Stimulated activated CD8-positive, alpha-beta memory T cell treated with anti-CD3 and anti-CD28 coated beads, Interleukin-7, amount 100 ng/mL, for 1 hour (primary cell): ENCODE data around the gene PXK.
"Not testable (repeated sequence)": the region's sequence is repeated elsewhere in the genome, so short reads cannot be mapped to it uniquely, and the experiment has no call there.

Source experiments
- DNase-seq, 2 donors: peaks; one replicate each; pipeline ENCODE4 v3.0.0-alpha.2; 2020; ENCODE audit warnings: low read depth in 2 of 2

Gene PXK

DNA sequence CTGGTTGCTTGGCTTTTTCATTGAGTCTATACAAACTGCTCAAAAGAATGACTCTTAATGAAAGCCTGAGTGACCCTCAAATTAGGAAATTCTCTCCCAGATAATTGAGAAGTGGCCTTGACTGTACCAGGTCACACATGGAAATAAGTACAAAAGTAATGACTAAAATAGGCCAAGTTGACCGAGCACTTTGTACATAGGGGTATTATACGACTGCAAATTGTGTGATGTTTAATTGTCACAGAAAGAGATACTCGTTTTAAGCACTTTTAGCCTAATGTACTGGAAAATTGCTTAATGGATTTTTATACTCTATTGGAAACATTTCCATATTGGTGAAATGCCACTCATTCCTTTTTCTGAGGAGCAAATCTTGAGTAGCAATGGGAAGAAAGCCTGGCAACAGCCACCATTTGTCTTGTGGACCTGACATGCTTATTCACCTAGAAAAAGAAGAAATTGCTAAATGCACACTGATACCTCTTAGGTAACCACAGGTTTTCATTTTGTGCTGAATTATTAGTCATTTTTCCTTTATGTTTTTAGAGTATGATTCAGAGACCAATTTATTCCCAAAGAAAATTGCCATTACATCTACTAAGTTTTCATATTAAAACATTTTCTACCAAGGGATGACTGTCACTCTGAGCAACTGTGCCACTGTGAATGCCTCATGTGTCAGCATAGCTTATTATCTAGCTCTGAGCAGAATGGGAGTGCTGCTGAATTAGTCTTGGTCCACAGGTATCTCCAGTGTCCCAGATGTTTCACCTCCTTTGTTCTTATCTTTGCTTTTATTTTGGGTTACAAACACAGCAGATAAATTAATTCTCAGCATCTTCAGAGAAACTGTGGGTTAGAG, 8.9 kb upstream of the PXK start:
- DNase-seq = no peak

DNA sequence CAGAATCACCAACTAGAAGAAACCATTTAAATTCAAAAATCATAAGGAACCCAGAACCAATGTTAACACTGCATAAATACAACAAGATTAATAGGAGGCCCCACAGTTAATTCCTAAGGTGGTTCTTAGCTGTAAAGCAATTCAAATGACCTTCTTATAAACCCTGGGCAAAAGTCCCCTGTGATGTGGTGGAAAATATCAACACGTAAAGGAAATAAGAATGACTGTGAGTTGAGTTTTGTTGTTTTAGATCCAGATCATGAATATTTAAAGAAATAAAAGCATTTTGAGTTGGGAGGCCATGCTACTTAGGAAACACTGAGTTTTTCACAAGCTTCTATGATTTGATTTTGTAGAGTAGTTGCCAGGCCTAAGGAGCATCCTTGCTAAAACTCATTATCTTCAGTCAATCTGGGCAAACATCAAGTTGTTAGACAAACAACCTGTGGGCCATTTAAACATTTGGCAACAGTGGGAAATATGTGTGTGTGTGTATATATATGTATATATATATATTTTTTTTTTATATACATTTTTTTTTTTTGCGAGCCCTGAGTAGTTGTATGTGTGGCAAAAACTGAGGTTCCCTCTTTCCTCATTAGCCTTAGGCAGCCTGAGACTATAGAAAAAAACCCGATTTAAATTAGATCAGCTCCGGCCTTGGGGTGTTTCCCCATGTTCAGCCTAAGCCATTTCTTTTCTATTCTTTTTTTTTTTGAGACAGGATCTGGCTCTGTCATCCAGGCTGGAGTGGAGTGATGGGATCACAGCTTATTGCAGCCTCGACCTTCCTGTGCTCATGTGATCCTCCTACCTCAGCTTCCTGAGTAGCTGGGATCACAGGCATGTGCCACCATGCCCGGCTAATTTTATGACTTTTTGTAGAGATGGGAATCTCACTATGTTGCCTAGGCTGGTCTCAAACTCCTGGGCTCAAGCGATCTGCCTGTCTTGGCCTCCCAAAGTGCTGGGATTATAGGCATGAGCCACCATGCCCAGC, 8.0 kb upstream of the PXK start:
- no peak for DNase-seq

DNA sequence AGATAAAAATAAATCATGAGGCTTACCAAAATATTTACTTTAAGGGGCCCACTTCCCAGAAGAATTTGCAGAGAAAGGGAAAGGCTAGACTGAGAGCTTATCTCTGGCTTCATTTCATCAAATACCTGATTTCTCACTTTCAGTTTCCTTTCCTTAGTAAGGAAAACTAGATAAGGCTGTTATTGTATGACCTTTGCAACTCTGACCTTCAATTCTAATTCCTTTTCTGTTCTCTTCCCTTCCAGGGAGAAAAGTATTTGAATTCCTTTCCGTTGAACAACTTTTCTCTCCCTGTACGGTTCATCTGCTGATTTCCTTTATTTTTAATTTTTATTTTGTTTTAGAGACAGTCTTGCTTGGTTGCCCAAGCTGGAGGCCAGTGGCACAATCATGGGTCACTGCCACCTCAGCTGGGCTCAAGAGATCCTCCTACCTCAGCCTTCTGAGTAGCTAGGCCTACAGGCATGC, 7.1 kb upstream of the PXK start:
- no peak for DNase-seq

DNA sequence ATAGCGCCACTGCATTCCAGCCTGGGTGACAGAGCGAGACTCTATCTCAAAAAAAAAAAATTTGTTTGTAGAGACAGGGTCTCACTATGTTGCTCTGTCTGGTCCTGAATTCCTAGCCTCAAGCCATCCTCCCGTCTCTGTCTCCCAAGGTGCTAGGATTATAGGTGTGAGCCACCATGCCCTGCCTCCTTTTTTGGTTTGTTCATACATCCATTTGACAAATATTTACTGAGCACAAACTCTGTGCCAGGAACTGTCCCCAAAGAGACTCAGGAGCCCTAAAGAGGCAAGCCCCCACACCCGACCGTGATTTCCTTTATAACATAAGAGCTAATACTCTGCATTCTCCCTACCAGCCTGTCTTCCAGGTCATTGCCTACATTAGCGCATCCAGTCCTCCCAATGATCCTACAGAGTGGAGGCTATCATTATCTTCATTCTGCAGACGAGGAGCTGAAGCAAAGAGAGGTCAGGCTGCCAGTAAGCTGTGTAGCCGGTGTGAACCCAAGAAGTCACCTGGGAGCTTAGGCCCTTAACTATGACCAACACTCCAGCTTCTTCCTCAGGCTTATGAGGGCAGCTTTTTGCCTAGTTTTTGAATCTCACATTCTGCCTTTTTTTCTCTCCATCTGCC, 6.3 kb upstream of the PXK start:
- no peak for DNase-seq

DNA sequence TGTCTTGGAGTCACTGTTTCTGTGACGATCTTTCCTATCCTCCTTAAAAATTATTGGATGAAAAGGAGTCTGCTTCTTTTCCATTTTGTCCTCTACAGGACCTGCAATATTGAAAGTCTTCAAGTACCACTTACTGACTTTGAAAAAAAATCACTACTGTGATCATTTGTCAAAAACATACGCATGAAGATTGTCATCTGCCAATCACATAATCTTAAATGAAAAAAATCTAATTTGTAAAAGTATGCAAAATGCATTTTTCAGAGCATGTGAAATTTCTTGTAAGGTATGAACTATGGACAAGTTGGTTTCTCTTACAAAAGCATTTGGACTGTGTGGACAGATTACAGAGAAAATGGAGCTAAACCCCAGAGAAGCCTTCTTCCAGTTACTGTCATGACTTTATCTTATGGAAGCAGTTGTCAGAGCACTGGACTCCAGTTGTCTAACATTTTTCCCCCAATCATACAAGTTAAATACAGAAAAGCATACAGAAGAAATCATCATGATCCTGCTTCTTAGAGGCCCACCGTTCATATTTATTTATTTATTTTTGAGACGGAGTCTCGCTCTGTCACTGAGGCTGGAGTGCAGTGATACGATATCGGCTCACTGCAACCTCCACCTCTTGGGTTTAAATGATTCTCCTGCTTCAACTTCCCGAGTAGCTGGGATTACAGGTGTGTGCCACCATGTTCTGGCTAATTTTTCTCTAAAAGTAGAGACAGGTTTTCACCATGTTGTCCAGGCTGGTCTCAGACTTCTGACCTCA, 3.4 kb upstream of the PXK start:
- DNase-seq = no peak

DNA sequence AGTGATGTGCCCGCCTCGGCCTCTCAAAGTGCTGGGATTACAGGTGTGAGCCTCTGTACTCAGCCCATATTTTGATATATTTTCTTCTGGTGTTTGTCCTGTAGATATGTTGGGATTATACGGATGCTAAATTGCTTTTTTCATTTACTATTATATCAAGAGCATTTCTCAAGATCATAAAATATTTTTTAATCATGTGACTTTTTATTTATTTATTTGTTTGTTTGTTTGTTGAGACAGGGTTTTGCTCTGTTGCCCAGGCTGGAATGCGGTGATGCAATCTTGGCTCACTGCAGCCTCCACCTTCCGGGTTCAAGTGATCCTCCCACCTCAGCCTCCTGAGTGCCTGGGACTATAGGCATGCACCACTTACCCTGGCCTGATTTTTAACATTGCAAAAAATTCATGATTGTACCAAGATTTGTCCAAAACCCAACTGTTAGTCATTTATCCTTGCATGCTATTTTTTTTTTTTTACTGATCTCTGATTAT, 2.7 kb upstream of the PXK start:
- DNase-seq = no peak

DNA sequence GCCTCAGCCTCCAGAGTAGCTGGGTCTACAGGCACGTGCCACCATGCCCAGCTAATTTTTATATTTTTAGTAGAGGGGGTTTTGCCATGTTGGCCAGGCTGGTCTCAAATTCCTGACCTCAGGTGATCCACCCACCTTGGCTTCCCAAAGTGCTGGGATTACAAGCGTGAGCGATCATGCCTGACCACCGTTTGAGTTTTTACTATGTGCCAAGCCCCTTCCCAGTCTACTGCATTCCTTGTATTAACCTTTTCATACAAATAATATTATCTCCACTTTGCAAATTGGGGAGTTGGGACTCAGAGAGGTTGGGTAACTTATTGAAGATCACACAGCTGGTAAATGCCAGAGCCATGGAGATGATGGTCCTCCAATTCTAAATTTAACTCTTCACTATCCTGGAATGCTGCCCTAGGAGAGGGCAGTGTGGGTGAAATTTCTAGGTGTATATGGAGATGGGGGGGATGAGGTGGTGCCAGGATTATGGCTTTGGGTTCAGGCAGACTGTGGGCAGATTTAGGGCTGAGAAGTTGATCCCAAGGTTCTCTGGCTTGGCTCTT, 1.0 kb upstream of the PXK start:
- DNase-seq = no peak

DNA sequence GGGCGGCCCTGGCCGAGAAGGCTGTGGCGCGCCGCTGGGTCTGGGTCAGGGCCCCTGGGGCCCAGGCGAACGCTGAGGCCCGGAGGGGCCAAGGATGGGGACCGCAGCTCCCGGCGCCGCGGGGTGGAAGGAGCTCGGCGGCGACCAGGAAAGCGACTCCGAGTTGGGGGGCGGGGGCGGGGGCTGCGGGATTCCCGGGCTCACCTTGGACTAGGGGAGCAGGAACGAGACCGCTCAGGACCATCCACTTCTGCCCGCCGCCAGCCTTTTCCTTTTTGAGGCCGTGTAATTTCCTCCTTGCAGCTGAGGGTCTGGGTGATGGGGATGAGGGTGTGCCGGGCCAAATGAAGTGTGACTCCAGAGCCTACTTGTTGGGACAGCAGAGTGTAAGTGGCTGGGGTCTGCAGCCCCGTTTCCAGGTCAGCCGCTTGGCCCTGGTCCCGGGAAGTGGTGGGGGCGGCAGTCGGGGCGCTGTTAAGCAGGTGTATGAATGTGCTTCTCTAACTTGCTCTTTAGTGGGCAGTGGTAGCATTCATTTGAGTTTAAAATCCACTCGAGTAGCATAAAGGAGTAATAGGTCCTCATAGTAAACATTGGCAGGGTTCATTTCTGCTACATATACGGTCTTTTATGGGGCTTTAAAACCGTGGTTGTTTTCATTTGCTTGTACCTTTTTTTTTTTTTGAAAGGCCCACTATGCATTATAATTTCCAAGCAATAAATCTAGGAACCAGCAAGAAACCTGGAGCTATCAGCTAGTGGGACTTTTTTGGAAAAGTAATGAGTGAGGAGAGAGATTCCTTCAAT, 717 bp downstream of the PXK start:
- DNase-seq = no peak

DNA sequence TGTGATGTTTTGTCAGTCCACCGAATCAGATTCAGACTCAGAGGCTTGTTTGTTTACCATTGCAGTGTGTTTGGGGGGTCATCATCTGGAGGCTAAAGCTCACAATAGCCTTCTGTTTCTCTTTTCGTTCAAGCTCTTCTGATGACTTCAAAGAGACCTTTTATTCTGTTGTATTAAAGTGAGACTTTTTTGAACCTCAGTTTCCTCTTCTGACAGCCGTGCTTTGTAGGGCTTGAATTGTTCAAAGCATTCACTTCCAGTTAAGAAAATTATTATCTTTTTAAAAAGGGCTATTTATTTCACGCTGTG, 1.3 kb downstream of the PXK start:
- DNase-seq = no peak

DNA sequence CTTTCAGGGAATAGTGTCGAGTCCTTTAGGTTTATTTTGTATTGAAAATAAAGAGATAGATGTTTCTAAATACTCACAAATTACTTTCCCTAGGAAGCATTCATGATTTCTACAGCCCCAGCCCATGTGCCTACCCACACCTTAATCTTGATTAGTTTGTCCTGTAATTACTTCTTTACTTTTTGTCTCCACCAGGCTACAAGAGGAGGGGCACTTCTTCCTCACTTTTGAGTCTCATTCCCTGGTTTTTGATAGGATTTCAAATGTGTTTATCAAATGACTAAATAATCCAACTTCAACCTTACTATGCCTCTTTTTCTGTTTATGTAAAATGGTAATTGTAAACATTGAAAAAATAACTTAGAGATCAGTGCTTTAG, 1.8 kb downstream of the PXK start:
- DNase-seq = no peak

DNA sequence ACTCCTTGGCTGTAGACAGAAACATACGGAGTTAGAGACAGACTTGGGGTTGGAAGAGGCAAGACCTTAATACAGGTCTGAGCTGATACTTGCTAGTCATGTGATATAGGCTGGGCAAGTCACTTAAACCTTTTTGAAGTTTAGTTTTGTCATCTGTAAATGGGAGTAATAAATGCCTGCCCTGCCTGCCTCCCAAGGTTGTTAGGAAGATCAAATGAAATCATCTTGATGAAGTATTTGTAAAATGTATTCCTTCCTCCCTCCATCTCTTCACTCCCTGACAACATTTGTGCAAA, 2.9 kb downstream of the PXK start:
- no peak for DNase-seq

DNA sequence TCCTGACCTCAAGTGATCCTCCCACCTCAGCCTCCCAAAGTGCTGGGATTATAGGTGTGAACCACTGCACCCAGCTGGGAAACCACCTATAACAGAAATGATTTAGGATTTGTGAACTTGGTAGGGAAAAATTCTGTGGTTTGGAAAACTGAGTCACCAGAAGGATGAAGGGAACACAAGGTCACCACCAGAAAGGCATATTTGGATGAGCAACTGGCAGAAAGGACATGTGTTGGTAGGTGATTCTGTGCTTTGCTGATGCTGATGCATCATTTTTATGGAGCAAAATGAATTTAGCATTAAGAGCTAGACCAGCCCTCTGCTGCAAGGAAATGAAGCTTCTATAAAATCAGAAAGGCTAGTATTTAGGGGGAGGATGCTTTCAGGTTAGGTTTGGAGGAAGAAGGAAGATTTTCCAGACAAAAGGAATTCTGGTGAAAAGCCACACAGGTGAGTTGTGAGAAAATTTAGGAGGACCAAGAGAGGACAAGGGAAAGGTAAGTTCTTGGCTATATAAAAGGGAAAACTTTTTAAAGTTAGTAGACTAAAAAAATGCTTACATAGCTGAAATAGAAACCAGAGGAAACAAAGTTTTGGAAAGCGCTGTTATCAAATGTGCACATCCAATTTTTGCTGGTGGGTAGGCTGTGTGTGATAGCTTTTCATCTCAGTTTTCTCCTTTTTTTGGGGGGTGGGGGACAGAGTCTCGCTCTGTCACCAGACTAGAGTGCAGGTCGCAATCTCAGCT, 3.6 kb downstream of the PXK start:
- no peak for DNase-seq

DNA sequence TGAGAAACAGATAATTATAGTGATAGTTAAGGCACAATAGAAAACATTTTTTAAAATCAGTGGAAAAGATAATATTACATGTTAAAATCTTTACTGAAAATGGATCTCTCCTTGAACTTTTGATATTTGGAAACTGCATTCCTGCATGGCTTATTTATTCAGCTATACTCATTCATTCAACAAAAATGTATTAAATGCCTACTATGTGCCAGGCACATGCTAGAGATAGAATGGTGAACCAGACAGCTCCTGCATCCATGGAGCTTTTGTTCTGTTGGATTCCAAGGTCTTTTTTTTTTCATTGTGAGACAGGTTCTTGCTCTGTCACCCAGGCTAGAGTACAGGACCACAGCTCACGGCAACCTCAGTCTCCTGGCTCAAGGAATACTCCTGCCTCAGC, 4.5 kb downstream of the PXK start:
- DNase-seq = no peak

DNA sequence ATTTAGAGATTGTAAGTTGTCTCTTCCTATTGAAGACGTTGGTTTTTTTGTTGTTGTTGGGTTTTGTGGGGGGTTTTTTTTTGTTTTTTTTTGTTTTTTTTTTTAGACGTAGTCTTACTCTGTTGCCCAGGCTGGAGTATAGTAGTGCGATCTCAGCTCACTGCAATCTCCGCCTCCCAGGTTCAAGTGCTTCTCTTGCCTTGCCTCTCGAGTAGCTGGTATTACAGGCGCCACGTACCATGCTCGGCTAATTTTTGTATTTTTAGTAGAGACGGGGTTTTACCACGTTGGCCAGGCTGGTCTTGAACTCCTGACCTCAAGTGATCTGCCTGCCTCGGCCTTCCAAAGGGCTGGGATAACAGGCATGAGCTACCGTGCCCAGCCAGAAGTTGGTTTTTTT, 6.5 kb downstream of the PXK start:
- DNase-seq = not testable (repeated sequence)

DNA sequence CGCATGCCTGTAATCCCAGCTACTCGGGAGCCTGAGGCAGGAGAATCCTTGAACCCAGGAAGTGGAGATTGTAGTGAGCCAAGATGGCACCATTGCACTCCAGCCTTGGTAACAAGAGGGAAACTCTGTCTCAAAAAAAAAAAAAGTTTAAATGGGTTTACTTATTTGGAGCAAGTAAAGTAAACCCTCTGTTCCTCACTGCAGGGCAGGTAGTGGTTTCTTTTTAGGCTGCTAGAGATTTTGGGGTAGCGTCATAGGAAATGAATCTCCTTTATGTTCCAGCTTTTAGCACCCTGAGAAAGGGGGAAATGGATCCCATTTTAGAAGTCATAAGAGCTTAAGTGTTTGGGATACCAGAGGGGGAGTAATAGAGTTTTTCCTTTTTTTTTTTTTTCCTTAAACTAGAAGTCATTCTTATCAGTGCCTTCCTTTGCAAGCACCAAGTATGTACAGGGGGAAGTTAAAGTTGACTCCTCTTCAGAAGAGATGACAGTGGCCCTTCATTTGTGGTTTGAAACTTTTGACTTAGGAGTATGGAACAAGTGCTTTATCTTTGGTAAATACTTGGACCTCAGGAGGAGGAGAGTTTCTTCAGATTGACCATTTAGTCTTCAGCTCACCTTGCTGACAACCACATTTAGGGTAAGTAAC, 8.0 kb downstream of the PXK start:
- no peak for DNase-seq

DNA sequence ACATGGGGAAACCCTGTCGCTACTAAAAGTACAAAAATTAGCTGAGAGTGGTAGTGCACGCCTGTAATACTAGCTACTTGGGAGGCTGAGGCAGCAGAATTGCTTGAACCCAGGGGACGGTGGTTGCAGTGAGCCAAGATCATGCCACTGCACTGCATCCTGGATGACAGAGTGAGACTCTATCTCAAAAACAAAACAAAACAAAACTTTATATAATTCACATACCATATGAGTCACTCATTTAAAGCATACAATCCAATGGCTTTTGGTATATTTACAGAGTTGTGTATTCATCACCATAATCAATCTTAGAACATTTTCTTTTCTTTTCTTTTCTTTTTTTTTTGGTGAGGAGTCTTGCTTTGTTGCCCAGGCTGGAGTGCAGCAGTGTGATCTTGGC, 8.7 kb downstream of the PXK start:
- DNase-seq = no peak

DNA sequence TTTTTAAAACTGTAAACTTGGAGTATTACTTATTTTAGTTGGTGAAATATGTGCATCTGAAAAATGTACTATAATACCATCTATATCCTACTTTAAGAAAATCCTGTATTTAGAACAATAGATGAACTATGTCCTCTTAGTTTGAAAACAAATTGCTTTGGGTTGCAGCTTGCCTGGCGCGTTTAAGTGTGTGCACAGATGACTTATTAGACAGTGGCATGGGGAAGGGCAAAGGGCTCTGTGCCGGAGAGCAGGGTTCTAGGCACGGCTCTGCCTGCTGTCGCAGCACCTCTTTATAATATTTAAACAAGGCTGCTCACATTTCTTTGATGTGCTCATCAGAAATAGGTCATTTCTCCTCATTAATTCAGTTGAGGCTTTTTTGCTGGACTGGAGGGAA, 10.0 kb downstream of the PXK start:
- no peak for DNase-seq

DNA sequence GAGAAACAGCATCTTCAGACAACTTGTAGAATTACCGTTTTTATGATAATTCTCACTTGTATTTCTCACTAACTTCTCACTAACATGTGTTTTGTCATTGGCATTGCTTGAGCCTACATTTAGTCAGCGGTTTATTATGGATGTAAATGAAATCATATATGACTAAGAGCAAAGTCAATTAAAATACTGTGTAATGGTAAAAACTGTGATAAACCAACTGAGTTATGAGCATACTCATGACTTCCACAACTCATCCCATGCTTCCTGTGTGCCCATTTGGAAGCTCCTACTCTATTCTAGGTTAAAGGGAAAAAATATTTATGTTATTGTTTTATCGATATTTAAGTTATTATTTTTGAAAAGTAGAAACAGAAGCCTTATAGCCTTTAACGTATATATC, 12.8 kb downstream of the PXK start:
- no peak for DNase-seq

DNA sequence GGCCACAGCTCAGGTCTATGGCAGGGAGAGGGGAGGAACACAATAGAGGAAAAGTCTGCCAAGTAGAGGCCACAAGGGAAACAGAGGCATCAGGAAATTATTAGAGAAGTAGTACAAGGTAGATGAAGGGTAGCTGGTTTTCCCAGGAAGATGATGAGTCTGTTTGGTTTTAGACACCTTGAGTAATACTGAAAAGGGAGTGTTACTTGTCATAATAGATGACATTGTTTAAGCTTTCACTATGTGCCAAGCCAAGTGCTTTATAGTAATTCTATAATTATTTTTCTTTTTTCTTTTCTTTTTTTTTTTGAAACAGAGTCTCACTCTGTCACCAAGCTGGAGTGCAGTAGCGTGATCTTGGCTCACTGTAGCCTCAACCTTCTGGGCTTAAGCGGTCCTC, 13.7 kb downstream of the PXK start:
- no peak for DNase-seq
